ENCODE results near the gene GSTA1.

DNA sequence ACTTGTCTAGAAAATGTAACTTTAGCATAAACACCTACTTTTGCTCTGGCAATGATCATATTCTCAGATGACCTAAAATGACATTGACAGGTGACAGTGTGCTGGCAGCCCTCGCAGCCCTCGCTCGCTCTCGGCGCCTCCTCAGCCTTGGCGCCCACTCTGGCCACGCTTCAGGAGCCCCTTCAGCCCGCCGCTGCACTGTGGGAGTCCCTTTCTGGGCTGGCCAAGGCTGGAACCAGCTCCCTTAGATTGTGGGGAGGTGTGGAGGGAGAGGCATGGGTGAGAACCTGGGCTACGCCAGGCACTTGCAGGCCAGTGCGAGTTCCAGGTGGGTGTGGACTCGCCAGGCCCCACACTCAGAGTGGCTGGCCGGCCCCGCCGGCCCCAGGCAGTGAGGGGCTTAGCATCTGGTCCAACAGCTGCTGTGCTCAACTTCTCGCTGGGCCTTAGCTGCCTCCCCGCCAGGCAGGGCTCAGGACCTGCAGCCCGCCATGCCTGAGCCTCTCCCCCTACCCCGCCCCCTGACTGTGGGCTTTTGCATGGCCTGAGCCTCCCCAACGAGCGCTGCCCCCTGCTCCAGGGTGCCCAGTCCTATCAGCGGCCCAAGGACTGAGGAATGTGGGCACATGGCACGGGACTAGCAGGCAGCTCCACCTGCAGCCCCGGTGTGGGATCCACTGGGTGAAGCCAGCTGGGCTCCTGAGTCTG is 17.2 kb downstream of the GSTA1 start:
- TF ChIP-seq POLR2A (IDR thresholded peaks at IDR 0.05), result no peak
- TF ChIP-seq, protein P1, sequence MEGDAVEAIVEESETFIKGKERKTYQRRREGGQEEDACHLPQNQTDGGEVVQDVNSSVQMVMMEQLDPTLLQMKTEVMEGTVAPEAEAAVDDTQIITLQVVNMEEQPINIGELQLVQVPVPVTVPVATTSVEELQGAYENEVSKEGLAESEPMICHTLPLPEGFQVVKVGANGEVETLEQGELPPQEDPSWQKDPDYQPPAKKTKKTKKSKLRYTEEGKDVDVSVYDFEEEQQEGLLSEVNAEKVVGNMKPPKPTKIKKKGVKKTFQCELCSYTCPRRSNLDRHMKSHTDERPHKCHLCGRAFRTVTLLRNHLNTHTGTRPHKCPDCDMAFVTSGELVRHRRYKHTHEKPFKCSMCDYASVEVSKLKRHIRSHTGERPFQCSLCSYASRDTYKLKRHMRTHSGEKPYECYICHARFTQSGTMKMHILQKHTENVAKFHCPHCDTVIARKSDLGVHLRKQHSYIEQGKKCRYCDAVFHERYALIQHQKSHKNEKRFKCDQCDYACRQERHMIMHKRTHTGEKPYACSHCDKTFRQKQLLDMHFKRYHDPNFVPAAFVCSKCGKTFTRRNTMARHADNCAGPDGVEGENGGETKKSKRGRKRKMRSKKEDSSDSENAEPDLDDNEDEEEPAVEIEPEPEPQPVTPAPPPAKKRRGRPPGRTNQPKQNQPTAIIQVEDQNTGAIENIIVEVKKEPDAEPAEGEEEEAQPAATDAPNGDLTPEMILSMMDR (IDR thresholded peaks at IDR 0.05), result no peak

Data from right lobe of liver (tissue), 4 donors.